Brain microvascular endothelial cell (primary cell): ENCODE measurements around the gene CHAC1.

Source experiments
- DNase-seq: peaks from one replicate; pipeline ENCODE4 v3.0.0-alpha.2; 2020
- H3K27ac ChIP-seq: fragments of 250-450 bp; sonication (Bioruptor Pico); 2 replicates; pipeline ENCODE4 v1.5.1; 2020; ENCODE audit warnings: mild to moderate bottlenecking, moderate library complexity
- H3K27me3 ChIP-seq: fragments of 250-450 bp; sonication (Bioruptor Pico); replicated peaks from 2 replicates; pipeline ENCODE4 v1.5.1; 2020; ENCODE audit warnings: mild to moderate bottlenecking
- H3K36me3 ChIP-seq: fragments of 250-450 bp; sonication (Bioruptor Pico); replicated peaks from 2 replicates; pipeline ENCODE4 v1.5.1; 2020; ENCODE audit warnings: mild to moderate bottlenecking
- H3K4me3 ChIP-seq: 2 replicates; pipeline ENCODE4 v1.5.1; 2011; ENCODE audit warnings: low read depth, mild to moderate bottlenecking, control low read depth, low read length, moderate library complexity
- in situ Hi-C: cut with HindIII; loops from 2 replicates; pipeline ENCODE4 v1.10.0; 2017; ENCODE audit warnings: low sequenced_read_pairs, low pct_ligation_motif_present
- TF ChIP-seq, protein P1 (sequence below): IDR thresholded peaks from 2 replicates; pipeline ENCODE4 v1.5.1; 2011; ENCODE audit warnings: low read depth, mild to moderate bottlenecking, moderate library complexity, low read length, control low read depth, inconsistent platforms; ENCODE audit errors: missing control alignments

Gene CHAC1

DNA sequence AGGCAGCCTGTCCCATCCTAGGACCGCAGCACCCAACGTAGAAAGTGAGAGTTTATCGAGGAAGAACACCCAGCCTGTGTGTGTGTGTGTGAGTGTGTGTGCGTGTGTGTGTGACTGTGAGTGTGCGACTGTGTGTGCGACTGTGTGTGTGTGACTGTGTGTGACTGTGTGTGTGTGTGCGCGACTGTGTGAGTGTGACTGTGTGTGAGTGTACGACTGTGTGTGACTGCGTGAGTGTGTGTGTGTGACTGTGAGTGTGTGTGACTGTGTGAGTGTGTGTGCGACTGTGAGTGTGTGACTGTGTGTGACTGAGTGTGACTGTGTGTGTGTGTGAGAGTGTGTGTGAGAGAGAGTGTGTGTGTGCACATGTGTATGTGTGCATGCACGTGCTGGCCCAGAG is 39.3 kb upstream of the CHAC1 start:
- DNase-seq, result no peak
- H3K27me3 ChIP-seq, result no peaks in the 10 kb centered on the region
- H3K27ac ChIP-seq, result no peak overlapping the region

DNA sequence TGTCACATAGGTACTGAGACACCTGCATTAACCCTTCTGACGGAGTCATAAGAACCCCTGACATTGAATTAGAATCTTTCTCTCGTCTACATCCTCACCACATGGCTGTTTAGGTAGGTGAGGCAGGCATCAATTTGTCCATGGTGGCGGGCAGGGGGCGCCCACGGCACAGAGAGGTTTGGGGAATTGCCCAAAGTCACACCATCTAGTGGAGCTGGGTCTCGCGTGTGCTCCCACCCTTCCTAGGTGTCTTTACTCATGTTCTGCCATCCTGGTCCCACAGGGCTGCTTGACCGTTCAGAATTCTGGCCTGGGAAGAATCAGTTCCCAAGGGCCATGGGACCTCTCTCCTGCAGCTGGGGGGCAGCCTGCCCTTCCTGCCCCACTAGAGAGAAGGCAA is 38.8 kb upstream of the CHAC1 start:
- in situ Hi-C loops, result loop anchor here (25.0 kb wide), 1 partner anchor 98 kb away; no protein-coding TSS in a partner anchor
- TF ChIP-seq, protein P1, sequence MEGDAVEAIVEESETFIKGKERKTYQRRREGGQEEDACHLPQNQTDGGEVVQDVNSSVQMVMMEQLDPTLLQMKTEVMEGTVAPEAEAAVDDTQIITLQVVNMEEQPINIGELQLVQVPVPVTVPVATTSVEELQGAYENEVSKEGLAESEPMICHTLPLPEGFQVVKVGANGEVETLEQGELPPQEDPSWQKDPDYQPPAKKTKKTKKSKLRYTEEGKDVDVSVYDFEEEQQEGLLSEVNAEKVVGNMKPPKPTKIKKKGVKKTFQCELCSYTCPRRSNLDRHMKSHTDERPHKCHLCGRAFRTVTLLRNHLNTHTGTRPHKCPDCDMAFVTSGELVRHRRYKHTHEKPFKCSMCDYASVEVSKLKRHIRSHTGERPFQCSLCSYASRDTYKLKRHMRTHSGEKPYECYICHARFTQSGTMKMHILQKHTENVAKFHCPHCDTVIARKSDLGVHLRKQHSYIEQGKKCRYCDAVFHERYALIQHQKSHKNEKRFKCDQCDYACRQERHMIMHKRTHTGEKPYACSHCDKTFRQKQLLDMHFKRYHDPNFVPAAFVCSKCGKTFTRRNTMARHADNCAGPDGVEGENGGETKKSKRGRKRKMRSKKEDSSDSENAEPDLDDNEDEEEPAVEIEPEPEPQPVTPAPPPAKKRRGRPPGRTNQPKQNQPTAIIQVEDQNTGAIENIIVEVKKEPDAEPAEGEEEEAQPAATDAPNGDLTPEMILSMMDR, result no peak
- no peak for DNase-seq
- H3K27ac ChIP-seq, result no peak overlapping the region
- H3K36me3 ChIP-seq, result no peaks in the 10 kb centered on the region
- H3K27me3 ChIP-seq, result no peaks in the 10 kb centered on the region
- no peak overlapping the region for H3K4me3 ChIP-seq

More for the DNA sequence above, 39.3 kb upstream of the CHAC1 start:
- Histone ChIP-seq H3K4me3 (no peak overlapping the region), H3K36me3 (no peaks in the 10 kb centered on the region)
- TF ChIP-seq, protein P1, result no peak
- in situ Hi-C loops, result loop anchor here (25.0 kb wide), 1 partner anchor 98 kb away; no protein-coding TSS in a partner anchor

DNA sequence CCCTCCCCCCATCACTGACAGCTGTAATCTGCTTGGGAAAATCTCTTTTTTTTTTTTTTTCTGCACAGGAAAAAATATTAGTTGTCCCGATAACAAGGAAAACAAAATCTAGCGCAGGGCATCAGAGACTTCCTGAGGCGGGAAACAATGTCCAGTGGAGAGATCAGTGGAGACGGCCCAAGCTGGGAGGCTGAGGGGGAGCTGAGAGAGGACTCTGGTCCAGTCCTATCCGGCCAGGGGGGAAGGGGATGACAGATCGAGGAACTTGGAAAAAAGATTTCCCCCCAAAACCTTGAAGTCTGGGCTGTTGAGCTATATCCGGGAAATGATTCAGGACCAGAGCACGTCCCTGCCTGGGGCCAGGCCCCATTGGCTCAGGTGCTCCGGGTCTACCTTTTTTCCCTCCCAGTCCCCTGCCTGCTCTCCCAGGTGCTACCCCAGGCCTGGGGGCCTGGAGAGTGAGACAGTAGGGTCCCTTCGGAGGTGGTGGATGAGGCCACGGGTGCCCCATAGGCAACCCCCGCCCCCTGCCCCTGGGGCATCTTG is 38.1 kb upstream of the CHAC1 start:
- Histone ChIP-seq H3K36me3 (no peaks in the 10 kb centered on the region), H3K4me3 (no peak overlapping the region), H3K27me3 (no peaks in the 10 kb centered on the region), H3K27ac (no peak overlapping the region)
- in situ Hi-C loops, result loop anchor here (25.0 kb wide), 1 partner anchor 97 kb away; no protein-coding TSS in a partner anchor
- no peak for DNase-seq
- TF ChIP-seq, protein P1, result no peak

DNA sequence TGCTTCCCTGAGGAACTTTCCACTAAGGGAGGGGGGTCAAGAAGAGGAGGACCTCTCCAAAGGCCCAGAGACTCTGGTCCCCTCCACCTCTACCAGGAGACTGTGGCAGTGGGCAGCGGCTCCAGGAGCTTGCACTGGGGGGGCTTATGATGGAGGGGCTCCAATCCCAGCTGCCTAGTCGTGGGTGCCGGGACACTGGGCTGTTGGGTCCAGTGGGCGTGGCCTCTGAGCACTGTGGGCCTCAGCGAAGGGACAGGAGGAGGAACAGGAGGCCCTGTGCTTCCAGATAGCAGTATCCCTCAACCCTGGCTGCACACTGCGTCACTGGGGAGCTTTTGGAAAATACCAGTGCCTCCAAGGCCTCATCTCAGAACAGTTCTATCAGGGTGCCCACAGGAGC is 37.6 kb upstream of the CHAC1 start:
- Histone ChIP-seq H3K4me3 (no peak overlapping the region), H3K27me3 (no peaks in the 10 kb centered on the region), H3K27ac (no peak overlapping the region), H3K36me3 (no peaks in the 10 kb centered on the region)
- no peak for DNase-seq
- TF ChIP-seq, protein P1, result no peak
- in situ Hi-C loops, result loop anchor here (25.0 kb wide), 1 partner anchor 97 kb away; no protein-coding TSS in a partner anchor

DNA sequence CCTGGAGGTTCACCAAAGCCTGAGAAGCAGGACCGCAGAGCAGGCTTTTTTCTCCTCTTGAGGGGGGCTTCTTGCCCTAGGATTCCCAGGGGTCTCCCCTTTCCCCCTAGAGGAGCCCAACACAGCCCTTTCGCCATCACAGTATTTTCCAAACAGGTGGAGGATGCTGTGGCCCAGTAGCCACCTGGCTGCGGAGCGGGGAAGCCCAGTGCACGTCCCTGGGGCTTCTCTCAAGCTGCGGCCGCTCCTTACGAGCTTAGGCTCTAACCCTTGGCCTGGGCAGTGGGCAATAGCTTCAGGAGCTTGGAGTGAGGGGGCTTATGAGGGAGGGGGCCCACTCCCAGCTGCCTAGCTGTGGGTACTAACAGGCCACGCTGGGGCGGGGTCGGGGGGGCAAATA is 35.7 kb upstream of the CHAC1 start:
- no peaks in the 10 kb centered on the region for H3K36me3 ChIP-seq
- TF ChIP-seq, protein P1, result no peak
- no peak overlapping the region for H3K4me3 ChIP-seq
- no peak overlapping the region for H3K27ac ChIP-seq
- no peak for DNase-seq
- in situ Hi-C loops, result loop anchor here (25.0 kb wide), 1 partner anchor 95 kb away; no protein-coding TSS in a partner anchor
- no peaks in the 10 kb centered on the region for H3K27me3 ChIP-seq
